Activated CD4-positive, alpha-beta T cell treated with anti-CD3 and anti-CD28 coated beads, Interleukin-2, Interleukin-4, amounts not matched to agents 100 ng/mL and 50 ng/mL, durations not matched to agents 16 hours and 8 hours (primary cell): ENCODE results near the gene STAMBP.
"Not testable (repeated sequence)": the region's sequence is repeated elsewhere in the genome, so short reads cannot be mapped to it uniquely, and the experiment has no call there.

ENCODE experiments used
- DNase-seq: peaks from one replicate; pipeline ENCODE4 v3.0.0-alpha.2; 2020; ENCODE audit warnings: low spot score

The STAMBP gene

GRCh38 chr2:73887596-73888353 is 59.0 kb downstream of the STAMBP start:
- not testable (repeated sequence) for DNase-seq

DNA sequence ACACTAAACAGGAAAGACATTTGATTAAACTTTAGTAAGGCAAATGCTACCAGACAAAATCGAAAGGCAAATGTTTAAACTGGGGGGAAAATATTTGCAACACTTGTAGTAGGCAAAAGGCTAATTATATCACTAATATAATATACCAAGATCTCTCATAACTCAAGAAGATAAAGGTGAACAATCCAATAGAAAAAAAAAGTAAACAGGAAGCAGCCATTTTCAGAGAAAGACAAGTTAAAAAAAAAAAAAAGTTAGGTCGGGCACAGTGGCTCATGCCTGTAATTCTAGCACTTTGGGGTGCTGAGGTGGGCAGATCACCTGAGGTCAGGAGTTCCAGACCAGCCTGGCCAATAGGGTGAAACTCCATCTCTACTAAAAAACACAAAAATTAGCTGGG is 59.6 kb downstream of the STAMBP start:
- no peak for DNase-seq

- no peak for DNase-seq
Observed at GRCh38 chr2:73889206-73889605, 60.4 kb downstream of the STAMBP start.

GRCh38 chr2:73890301-73891092 is 61.7 kb downstream of the STAMBP start:
- DNase-seq, result no peak

GRCh38 chr2:73891276-73891901 is 62.6 kb downstream of the STAMBP start:
- DNase-seq, result no peak

GRCh38 chr2:73892631-73893329 is 64.0 kb downstream of the STAMBP start, which contains the start of gene ACTG2:
TSS of gene ACTG2 (plus strand) at chr2:73893008. CDS start at chr2:73901312, 8,304 bp downstream.
- DNase-seq, result no peak

- DNase-seq, result no peak
Observed at GRCh38 chr2:73893764-73894474, 65.2 kb downstream of the STAMBP start.

GRCh38 chr2:73894475-73894850 is 65.7 kb downstream of the STAMBP start:
- DNase-seq, result no peak

- no peak for DNase-seq
Observed at GRCh38 chr2:73894877-73895276, 66.1 kb downstream of the STAMBP start.

GRCh38 chr2:73895473-73895872 is 66.7 kb downstream of the STAMBP start:
- DNase-seq, result peak; percentile 36

- peak; percentile 61 for DNase-seq
Observed at GRCh38 chr2:73896362-73897239, 67.8 kb downstream of the STAMBP start.

DNA sequence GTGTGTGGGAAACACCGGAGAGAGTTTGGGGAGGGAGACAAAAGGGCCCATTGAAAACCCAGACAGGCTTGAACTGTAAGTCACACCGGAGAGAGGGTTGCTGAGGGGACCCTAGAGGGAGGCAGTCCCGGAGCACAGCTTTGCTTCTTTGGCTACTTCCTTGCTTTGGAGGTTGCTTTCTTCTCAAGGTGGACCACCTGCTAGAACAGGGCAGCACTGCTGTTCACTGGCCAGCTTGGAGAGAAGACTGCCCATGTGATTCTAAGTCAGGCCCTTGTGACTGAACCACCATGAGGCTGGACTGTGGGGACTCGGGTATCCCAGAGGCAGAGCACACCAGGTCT is 68.5 kb downstream of the STAMBP start:
- no peak for DNase-seq

- no peak for DNase-seq
Observed at GRCh38 chr2:73897934-73898333, 69.2 kb downstream of the STAMBP start.

GRCh38 chr2:73899801-73900336 is 71.1 kb downstream of the STAMBP start:
- DNase-seq, result no peak

- no peak for DNase-seq
Observed at GRCh38 chr2:73901143-73901542, 72.4 kb downstream of the STAMBP start.

GRCh38 chr2:73902284-73902683 is 73.5 kb downstream of the STAMBP start:
- DNase-seq, result no peak

DNA sequence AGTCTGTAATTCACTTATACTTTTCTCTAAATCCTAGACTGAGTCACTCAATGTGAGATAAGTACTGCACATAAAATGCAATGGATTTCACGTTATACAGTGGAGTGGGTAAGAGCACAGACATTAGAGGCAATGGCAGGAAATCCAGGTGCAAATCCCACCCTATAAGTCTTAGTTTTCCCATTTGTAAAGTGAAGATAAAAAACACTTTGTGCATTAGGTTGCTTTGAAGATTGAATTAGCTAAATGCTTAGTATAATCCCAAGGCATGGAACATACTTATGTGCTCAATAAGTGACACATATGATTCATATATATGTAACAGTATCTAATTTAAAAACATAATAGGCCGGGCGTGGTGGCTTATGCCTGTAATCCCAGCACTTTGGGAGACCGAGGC is 74.6 kb downstream of the STAMBP start:
- no peak for DNase-seq

DNA sequence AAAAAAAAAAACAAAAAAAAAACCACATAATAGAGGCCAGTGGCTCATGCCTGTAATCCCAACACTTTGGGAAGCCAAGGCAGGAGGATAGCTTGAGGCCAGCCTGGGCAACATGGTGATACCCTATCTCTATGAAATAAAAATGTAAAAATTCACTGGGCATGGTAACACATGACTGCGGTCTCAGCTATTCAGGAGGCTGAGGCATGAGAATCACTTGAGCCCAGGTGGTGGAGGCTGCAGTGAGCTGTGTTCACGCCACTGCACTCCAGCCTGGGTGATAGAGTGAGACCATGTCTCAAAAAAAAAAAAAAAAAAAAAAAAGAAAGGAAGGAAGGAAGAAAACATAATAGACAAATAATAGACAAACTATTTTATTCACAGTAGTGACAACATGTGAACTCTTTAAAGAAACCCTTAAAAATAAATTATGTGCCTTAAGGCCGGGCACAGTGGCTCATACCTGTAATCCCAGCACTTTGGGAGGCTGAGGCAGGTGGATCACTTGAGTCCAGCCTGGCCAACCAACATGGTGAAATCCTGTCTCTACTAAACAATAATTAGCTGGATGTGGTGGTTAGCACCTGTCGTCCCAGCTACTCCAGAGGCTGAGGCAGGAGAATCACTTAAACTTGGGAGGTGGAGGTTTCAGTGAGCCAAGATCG is 75.3 kb downstream of the STAMBP start:
- DNase-seq, result not testable (repeated sequence)

GRCh38 chr2:73904952-73905351 is 76.2 kb downstream of the STAMBP start:
- no peak for DNase-seq
